GM19395 (cell line): ENCODE measurements around the gene SHC4.

Experiments used
- ATAC-seq: cut with Tn5 transposase; IDR thresholded peaks from one replicate; pipeline ENCODE4 v1.9.1; 2021; ENCODE audit warnings: mild to moderate bottlenecking, moderate library complexity; ENCODE audit not compliant: unreplicated experiment

SHC4 gene

GRCh38 chr15:48888836-48889235 is 74.9 kb downstream of the SHC4 start:
- ATAC-seq: no peak

- ATAC-seq: no peak
Measured at GRCh38 chr15:48888191-48888590, 75.5 kb downstream of the SHC4 start.

GRCh38 chr15:48887144-48887543 is 76.6 kb downstream of the SHC4 start:
- ATAC-seq: no peak

GRCh38 chr15:48883699-48884098 is 80.0 kb downstream of the SHC4 start:
- no peak for ATAC-seq

- no peak for ATAC-seq
Measured at GRCh38 chr15:48880070-48880634, 83.6 kb downstream of the SHC4 start.

- peak; percentile 97 for ATAC-seq
Measured at GRCh38 chr15:48877630-48878595, 85.8 kb downstream of the SHC4 start, which contains the start of gene EID1. Gene EID1 (plus strand): TSS chr15:48878134. CDS start chr15:48878177, 43 bp downstream.

- ATAC-seq: no peak
Measured at GRCh38 chr15:48876057-48876456, 87.7 kb downstream of the SHC4 start.

GRCh38 chr15:48875241-48875960 is 88.3 kb downstream of the SHC4 start:
- no peak for ATAC-seq

- ATAC-seq: no peak
Measured at GRCh38 chr15:48872632-48873031, 91.1 kb downstream of the SHC4 start.

- ATAC-seq: no peak
Measured at GRCh38 chr15:48871542-48871941, 92.2 kb downstream of the SHC4 start.

- ATAC-seq: no peak
Measured at GRCh38 chr15:48869966-48870365, 93.8 kb downstream of the SHC4 start.

- no peak for ATAC-seq
Measured at GRCh38 chr15:48868536-48868935, 95.2 kb downstream of the SHC4 start.

GRCh38 chr15:48868023-48868422 is 95.7 kb downstream of the SHC4 start:
- no peak for ATAC-seq

- no peak for ATAC-seq
Measured at GRCh38 chr15:48866141-48866563, 97.6 kb downstream of the SHC4 start.

- no peak for ATAC-seq
Measured at GRCh38 chr15:48865370-48866079, 98.2 kb downstream of the SHC4 start.

GRCh38 chr15:48862705-48863104 is 101.0 kb downstream of the SHC4 start:
- ATAC-seq: peak; percentile 59

GRCh38 chr15:48861813-48862431 is 101.8 kb downstream of the SHC4 start:
- peak; percentile 67 for ATAC-seq

GRCh38 chr15:48859426-48859825 is 104.3 kb downstream of the SHC4 start:
- ATAC-seq: no peak

GRCh38 chr15:48858401-48858800 is 105.3 kb downstream of the SHC4 start:
- no peak for ATAC-seq

- ATAC-seq: no peak
Measured at GRCh38 chr15:48856942-48857341, 106.8 kb downstream of the SHC4 start.
